IPS-18c (cell line): ENCODE data around the gene C19orf44.
"Not testable (repeated sequence)": the region's sequence is repeated elsewhere in the genome, so short reads cannot be mapped to it uniquely, and the experiment has no call there.

Source experiments
- H3K4me3 ChIP-seq: 2 replicates; pipeline ENCODE4 v1.7.0; 2013; ENCODE audit warnings: low read depth, mild to moderate bottlenecking, low read length, moderate library complexity; ENCODE audit not compliant: insufficient read depth
- H3K9me3 ChIP-seq: one replicate; pipeline ENCODE4 v1.6.1; 2013; ENCODE audit warnings: mild to moderate bottlenecking, low read length, moderate library complexity; ENCODE audit not compliant: control insufficient read depth, insufficient read depth

The C19orf44 gene

DNA sequence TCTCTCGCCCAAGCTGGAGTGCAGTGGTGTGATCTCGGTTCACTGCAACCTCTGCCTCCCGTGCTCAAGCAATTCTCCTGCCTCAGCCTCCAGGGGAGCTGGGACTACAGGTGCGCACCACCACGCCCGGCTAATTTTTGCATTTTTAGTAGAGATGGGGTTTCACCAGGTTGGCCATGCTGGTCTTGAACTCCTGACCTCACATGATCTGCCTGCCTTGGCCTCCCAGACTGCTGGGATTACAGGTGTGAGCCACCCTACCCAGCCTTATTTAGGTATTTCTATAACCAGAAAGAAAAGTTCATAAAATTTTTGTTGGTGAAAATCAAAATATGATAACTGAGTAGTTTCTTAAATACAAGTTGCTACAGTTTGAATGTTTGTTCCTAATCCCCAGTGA lies 47.5 kb downstream of the C19orf44 start:
- not testable (repeated sequence) for H3K9me3 ChIP-seq, H3K4me3 ChIP-seq

DNA sequence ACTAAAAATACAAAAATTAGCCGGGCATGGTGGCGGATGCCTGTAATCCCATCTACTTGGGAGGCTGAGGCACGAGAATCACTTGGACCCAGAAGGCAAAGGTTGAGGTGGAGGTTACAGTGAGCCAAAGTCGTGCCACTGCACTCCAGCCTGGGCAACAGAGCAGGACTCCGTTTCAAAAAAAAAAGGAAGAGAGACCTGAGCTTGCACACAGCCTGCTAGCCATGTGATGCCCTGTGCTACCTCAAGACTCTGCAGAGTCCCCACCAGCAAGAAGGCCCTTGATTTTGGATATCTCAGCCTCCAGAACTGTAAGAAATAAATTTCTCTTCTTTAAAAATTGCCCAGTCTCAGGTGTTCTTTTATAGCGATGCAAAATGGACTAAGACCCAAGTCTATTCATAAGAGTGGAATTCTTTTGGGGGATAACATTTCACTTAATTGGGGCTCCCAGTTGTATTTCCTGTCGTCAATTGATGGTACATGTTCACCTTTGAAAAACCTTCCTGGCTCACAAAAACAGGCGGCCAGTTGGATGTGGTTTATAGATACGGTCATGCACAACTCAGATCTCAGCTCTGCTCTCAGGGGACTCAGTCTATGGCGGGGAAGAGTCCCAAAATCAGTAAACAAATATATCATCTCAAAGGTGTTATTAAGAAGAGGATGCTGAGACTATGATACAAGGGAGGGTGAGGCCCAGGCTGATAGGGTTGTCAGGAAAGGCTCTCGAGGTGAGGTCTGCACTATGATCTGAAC lies 48.5 kb downstream of the C19orf44 start:
- Histone ChIP-seq H3K4me3 (no peak overlapping the region), H3K9me3 (peaks cover 4% of the 10 kb centered on the region)

DNA sequence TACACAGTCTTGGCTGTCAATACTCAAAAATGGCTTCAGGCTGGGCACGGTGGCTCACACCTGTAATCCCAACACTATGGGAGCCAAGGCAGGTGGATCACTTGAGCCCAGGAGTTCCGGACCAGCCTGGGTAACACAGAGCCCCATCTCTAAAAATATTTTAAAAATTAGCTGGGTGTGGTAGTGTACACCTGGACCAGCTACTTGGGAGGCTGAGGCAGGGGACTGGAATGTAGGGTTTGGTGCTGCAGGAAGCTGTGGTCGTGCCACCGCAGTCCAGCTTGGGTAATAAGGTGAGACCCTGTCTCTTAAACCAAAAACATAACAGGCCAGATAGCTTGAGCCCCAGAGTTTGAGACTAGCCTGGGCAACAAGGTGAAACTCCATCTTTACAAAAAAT lies 52.8 kb downstream of the C19orf44 start:
- Histone ChIP-seq H3K9me3 (no peaks in the 10 kb centered on the region), H3K4me3 (no peak overlapping the region)

DNA sequence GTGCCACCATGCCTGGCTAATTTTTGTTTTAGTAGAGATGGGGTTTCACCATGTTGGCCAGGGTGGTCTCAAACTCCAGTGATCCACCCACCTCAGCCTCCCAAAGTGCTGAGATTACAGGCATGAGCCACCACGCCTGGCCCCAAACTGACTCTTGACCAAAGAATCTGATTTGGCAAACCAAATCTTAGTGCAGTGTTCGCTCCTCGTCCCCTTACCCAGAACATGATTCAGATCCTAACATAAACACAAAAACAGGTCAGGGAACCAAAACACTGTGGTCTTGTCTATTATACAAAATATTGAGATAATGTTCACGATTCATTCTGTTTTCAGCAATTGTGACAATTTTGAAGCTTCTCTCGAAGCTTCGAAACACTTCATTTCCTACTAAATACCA lies 55.7 kb downstream of the C19orf44 start:
- not testable (repeated sequence) for H3K4me3 ChIP-seq, H3K9me3 ChIP-seq

DNA sequence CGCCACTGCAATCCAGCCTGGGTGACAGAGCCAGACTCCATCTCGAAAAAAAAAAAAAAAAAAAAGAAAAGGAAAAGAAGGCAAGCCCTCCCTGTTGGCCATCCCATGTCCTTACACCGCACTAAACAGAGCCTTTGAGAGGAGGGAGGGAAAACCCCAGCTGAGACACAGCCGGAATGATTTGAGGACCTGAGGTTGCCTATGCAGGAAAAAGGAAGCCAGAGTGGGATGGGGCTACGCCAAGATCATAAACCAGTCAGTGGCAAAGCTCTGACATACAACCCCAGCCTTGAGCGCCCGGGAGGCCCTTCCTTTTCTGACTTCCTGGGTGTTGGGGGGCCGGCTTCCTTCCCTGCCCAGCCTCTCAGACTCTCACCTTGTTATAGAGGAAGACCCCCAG lies 58.6 kb downstream of the C19orf44 start:
- Histone ChIP-seq H3K9me3 (no peaks in the 10 kb centered on the region), H3K4me3 (no peak overlapping the region)

DNA sequence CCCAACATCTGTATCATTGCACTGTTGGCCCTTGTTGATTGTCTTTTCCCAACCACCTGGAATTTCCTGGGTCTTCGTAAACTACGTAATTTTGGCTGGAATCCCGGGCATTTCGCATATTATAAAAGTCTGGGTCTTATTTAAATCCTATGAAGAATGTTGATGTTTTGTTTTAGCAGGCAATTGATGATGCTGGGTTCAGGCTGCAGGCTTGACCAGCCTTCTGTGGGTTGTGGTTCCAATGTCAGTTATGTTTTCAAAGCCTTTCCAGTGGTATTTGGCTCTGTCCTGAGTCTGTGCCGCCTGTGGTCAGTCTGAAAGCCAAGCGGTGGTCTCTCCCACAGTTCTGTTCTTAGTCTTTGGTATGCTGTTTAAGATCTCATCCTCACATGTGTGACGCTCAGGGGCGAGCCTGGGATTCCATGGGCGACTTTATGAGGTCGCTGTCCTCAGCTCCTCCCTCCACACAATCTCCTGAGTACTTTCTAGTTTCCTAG lies 63.6 kb downstream of the C19orf44 start:
- Histone ChIP-seq H3K9me3 (no peaks in the 10 kb centered on the region), H3K4me3 (no peak overlapping the region)

DNA sequence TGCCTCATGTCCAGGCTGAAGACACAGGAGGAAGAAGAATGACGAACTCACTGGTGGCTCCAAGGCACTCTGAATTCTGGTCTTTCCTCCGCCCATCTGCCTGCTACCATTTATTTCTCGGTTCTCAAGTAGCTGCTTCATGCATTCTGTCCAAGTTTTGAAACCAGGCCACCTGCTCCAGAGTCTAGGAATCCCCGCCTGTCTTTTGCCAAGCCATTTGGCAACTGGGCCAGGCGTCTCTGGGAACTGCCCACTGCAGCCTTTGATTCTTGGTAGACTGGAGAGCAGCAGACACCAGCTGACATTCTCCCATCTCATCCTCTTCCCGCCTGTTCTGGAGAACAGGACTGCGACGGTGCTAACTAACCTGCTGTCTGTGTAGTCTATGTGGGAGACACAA lies 65.2 kb downstream of the C19orf44 start:
- Histone ChIP-seq H3K4me3 (no peak overlapping the region), H3K9me3 (no peaks in the 10 kb centered on the region)

DNA sequence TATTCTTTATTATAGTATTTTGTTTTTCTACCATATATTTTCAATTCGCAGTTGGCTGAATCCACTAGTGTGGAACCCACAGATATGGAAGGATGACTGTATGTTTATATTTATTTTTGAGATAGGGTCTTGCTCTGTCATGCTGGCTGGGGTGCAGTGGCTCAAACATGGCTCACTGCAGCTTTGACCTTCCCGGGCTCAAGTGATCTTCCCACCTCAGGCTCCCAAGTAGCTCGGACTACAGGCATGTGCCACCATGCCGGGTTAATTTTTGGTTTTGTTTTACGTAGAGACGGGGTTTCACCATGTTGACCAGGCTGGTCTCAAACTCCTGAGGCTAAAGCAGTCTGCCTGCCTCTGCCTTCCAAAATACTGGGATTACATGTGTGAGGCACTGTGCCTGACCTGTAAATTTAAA lies 66.4 kb downstream of the C19orf44 start:
- Histone ChIP-seq H3K4me3 (no peak overlapping the region), H3K9me3 (no peaks in the 10 kb centered on the region)

DNA sequence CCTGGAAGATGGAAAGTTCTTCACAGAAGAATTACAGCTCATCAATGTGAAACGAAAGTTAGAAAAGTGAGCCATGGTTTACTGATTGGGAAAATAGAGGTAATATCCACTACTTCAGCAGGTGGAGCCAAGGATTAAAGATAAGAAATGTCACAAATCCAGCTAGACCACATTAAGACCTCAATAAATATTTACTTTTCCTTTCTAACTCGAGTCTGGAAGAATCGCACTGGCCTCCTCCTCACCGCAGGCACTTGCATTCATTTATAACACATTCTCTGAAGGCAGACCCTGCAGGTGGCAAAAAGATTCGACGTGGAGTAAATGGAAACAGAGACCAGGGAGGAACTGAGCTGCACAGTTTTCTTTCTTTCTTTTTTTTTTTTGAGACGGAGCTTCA lies 68.6 kb downstream of the C19orf44 start:
- no peak overlapping the region for H3K4me3 ChIP-seq

DNA sequence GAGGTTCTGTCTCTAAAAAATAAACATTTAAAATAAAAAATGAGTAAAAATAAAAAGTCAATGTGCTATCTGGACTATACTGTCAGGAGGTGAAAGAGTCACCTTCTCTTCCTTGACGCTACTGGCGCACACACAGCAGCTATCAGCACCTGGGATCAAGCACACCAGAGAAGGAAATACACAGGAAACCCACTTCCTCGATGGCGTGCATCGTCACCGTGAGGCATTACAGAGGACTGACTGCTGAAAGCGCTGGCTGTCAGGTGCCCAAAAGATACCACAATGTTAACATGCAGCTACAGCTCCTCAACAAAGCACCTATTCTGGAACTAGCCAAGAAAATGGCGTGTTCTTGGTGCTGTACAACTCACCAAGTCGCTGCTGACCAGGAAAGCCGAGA lies 70.0 kb downstream of the C19orf44 start:
- H3K4me3 ChIP-seq: no peak overlapping the region
- H3K9me3 ChIP-seq: no peaks in the 10 kb centered on the region

More for the DNA sequence above, 68.6 kb downstream of the C19orf44 start:
- no peaks in the 10 kb centered on the region for H3K9me3 ChIP-seq

DNA sequence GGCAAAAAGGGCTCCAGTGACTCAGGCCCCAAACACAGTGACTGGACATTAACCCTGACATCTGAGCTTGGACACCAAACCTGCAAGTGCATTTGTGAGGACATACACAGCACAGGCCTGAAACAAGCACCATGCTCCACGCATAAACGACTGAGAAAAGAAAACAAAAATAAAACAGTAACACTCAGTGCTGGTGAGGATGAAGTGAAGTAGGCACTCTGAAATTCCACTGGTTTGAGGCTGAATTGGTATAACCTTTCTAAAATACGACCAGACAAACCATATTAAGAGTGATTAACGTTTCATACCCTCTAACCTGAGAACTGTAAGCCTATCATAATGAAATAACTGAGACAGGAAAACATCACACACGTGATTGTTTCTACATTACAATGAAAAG lies 70.5 kb downstream of the C19orf44 start:
- no peaks in the 10 kb centered on the region for H3K9me3 ChIP-seq
- no peak overlapping the region for H3K4me3 ChIP-seq

DNA sequence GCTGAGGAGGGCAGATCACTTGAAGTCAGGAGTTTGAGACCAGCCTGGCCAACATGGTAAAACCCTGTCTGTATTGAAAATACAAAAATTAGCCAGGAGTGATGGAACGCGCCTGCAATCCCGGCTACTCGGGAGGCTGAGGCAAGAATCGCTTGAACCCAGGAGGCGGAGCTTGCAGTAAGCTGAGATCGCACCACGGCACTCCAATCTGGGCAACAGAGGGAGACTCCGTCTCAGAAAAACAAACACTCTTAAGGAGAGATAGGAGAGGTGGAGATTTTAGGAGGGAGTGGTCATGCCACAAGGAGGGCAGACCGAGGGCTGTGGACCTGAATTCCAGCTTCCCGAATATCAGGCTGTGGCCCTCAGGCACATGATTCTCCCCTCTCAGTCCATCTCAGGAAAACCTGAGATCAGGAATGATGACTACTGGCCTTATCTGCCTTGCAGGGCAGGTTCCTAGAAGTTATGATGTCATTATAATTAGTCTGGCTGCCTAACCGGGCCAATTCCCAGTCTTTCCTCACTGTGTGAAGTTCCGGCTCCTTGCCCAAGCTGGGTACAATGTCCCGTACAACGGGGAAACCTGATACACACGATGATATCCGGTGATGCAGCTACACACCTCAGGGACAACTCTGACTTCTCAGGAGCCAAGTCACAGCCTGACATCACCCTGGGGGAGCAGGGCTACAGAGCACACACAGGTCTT lies 73.6 kb downstream of the C19orf44 start:
- Histone ChIP-seq H3K4me3 (no peak overlapping the region), H3K9me3 (no peaks in the 10 kb centered on the region)
